AG09319 (cell line): ENCODE measurements around the gene MPG.

Experiments used
- DNase-seq: peaks from one replicate; pipeline ENCODE4 v3.0.0-alpha.2; 2010; ENCODE audit warnings: low read depth; ENCODE audit errors: extremely low read depth
- CTCF ChIP-seq: IDR thresholded peaks from 2 replicates; pipeline ENCODE4 v1.5.1; 2011; ENCODE audit warnings: low read depth, mild to moderate bottlenecking, inconsistent platforms, low read length, moderate library complexity

Gene MPG

GRCh38 chr16:75580-76501, 2.2 kb upstream of the MPG start:
- peak; percentile 68 for DNase-seq
- peak; percentile 34 for TF ChIP-seq CTCF

GRCh38 chr16:76535-77272, 1.3 kb upstream of the MPG start:
- DNase-seq, result peak; percentile 77
- TF ChIP-seq CTCF, result no peak

GRCh38 chr16:77273-77806, 685 bp upstream of the MPG start:
- TF ChIP-seq CTCF, result no peak

GRCh38 chr16:78444-79150, 572 bp downstream of the MPG start:
- DNase-seq, result no peak
- TF ChIP-seq CTCF, result no peak

More at GRCh38 chr16:77273-77806, 685 bp upstream of the MPG start:
- no peak for DNase-seq

GRCh38 chr16:79151-80054, 1.4 kb downstream of the MPG start:
- no peak for TF ChIP-seq CTCF
- no peak for DNase-seq

GRCh38 chr16:83060-83603, 5.1 kb downstream of the MPG start:
- no peak for DNase-seq
- TF ChIP-seq CTCF, result no peak
